HG02642 (cell line): ENCODE results near the gene KRTAP13-4.

ENCODE experiments used
- ATAC-seq: cut with Tn5 transposase; IDR thresholded peaks from one replicate; pipeline ENCODE4 v1.9.1; 2021; ENCODE audit warnings: mild to moderate bottlenecking; ENCODE audit not compliant: unreplicated experiment, poor library complexity

KRTAP13-4 gene, protein sequence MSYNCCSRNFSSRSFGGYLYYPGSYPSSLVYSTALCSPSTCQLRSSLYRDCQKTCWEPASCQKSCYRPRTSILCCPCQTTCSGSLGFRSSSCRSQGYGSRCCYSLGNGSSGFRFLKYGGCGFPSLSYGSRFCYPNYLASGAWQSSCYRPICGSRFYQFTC

GRCh38 chr21:30430170-30430655, at the start of gene KRTAP13-4:
TSS of gene KRTAP13-4 (plus strand) at chr21:30430220. CDS start at chr21:30430276, 56 bp downstream.
- no peak for ATAC-seq

DNA sequence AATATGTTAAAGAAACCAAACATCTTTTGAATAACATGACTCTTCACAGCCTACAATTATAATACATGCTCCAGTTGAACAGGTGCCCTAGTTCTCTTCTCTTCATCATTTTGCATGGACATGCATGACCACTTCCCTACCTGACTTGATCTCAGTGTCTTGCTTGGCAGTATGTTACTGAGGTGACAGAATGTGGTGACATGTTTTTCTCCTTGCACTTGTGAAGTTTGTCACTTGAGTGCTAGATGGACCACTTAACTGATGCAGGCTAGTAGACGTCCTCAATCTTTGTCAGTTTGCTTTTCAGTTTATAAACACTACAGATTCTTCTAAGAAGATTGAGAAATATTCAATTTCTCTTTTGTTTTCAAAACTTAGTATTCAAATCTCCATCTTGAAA, 47.8 kb upstream of the KRTAP13-4 start:
- ATAC-seq = no peak

- no peak for ATAC-seq
Measured at GRCh38 chr21:30391492-30392025, 38.5 kb upstream of the KRTAP13-4 start.

DNA sequence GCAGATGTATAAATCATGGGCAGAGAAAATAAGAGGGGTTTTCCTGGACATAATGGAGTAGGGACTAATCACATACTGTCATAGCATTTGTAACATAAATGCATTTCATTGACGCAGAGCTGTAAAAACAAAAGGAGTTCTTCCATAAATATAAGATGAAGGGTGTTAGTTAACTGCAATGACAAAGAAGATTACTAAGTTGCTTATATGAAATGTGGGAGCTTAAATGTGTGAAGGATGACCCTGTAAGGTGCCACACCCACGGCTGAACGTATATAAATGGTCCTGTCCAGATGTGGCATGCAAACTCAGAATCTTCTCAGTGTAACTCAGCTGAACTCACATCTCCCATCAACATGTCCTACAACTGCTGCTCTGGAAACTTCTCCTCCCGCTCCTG, 34.3 kb upstream of the KRTAP13-4 start, which contains the start of gene KRTAP13-1:
Gene KRTAP13-1, plus strand, starts transcription at position 301 of the 400 bp plus-strand sequence. Its CDS starts 56 bp downstream, at position 357.
- no peak for ATAC-seq

- ATAC-seq = no peak
Measured at GRCh38 chr21:30408782-30409494, 21.1 kb upstream of the KRTAP13-4 start.

DNA sequence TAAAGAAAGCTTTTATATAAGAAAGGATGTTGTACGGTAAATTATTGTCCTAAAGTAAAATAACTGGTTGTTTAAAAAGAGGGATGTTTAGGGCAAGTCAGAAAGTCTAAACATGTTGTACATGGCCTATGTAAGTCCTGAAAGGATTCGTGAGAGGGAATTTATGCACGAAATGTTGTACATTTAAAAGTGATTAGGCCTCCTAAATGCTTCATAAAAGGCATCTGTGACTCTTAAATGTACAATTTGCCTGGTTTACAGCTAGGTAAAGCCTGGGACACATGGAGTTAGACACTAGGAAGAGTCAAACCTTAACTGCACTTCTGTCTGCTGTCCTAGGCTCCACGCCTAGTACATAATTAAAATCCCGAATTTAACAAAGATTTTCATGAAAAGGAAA, 14.0 kb upstream of the KRTAP13-4 start:
- no peak for ATAC-seq

DNA sequence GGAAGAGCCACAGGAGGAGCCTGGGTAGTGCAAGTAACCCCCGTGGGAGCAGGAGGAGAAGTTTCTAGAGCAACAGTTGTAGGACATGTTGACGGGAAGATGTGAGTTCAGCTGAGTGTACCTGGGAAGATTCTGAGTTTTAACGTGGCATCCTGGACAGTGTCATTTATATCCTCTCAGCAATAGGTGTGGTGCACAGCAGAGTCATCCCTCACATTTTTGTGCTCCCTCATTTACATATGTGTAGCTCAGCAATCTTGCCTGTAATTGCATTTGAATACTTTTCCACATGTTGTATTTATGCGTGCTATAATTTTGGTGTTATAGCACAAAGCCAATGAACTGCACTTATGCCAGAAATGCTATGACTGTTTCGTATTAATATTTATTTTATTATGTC, 4.2 kb upstream of the KRTAP13-4 start, which contains the start of gene KRTAP13-3:
Gene KRTAP13-3, minus strand, starts transcription at position 101 of the 400 bp plus-strand sequence. Its CDS starts 14 bp downstream, at position 87.
- ATAC-seq = no peak

DNA sequence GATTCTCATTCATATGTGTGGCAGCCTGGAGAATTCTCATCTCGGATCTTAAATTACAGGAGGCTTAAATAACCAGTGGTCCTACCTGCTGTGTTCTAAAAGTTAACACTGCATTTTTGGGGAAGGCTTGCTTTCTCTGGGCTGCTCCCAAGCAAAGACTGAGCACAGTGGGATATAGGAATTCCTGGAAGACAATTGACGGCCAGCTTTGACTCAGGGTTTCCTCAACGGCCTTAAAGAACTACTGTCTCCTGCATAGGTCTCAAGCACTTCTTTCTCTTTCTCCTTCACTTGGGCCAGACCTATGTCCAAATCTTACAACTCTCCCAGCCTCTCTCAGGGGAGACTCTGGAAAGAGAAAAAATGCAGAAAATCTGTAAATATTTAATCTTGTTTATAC, 3.3 kb upstream of the KRTAP13-4 start:
- ATAC-seq = no peak

GRCh38 chr21:30434033-30434631, 4.1 kb downstream of the KRTAP13-4 start:
- ATAC-seq = peak; percentile 69

GRCh38 chr21:30437010-30437565, 7.1 kb downstream of the KRTAP13-4 start:
- no peak for ATAC-seq

DNA sequence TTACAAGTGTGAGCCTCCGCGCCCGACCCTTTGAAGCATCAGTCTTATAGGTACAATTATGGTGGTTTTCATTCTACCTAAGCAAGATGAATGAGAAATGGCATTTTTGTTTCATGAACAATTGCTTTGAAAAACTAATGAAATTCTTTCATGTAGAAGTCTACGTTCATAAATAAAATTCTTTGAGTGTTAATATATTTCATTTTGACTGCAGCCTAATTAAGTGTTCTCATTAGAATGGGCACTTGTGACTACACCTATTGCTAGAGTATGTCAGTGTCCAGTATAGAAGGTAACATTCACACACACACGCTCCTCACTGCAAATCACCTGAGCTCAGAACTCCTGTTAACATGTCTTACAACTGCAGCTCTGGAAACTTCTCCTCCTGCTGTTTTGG, 10.0 kb downstream of the KRTAP13-4 start, which contains the start of gene KRTAP15-1:
Gene KRTAP15-1, plus strand, starts transcription at position 301 of the 400 bp plus-strand sequence. Its CDS starts 53 bp downstream, at position 354.
- ATAC-seq = no peak

DNA sequence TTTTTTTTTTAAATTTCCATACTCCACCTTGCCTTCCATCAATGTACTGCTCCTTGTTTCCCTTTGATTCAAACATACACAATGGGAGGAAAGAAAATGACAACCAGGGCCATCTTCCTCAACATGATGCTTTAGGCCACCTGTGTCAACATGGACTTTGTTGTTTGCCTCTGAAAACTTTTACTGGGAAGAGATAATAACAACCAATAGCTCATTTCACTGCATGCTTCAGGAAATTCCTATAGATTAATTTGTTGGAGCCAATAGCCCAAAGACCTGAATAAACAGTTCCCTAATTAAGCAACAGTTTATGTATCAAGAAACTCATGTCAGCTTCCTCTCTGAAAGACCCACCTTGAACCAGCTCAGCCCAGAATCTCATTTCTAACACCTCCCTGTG, 13.2 kb downstream of the KRTAP13-4 start:
- no peak for ATAC-seq

GRCh38 chr21:30444204-30444603, 14.2 kb downstream of the KRTAP13-4 start:
- no peak for ATAC-seq

- ATAC-seq = no peak
Measured at GRCh38 chr21:30447056-30447455, 17.0 kb downstream of the KRTAP13-4 start.

GRCh38 chr21:30448514-30448913, 18.5 kb downstream of the KRTAP13-4 start:
- no peak for ATAC-seq

DNA sequence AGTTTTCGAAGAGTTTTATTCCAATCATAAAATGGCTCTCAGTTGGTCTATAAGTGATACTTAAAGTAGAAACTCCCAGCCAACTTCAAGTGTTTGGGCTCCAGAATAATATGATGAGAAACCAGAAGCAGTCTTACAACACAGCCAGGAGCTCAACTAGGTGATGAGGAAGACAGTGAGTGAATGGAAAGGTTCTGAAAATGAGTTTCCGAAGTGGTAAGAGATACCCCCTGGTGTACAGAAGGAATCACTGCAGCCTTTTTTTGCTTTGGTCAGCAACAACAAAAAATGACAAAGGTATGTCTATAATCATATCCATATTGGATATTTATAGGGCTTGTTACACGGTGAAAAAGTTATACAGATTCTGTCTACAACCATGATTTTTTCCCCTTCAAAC, 33.7 kb downstream of the KRTAP13-4 start:
- ATAC-seq = no peak

GRCh38 chr21:30468900-30469714, 39.1 kb downstream of the KRTAP13-4 start:
- no peak for ATAC-seq

DNA sequence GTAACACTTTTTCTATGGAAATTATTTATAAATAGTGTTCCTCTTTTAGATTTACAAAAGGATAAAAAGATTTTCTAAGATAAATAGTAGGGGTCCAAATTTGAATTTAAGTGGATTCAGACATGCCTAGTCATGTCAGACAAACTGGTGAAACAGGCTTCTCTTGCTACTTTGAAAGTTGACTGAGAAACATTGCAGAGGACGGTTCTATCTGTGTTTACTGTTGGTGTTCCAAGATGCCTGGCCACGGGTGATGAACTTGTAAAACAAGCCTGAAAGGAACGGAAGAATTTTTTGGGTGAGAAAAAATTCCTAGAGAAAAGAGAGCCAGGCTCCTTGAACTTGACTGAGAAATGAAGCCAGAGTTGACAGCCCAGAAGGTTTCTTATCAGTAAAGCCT, 48.0 kb downstream of the KRTAP13-4 start:
- ATAC-seq = no peak

DNA sequence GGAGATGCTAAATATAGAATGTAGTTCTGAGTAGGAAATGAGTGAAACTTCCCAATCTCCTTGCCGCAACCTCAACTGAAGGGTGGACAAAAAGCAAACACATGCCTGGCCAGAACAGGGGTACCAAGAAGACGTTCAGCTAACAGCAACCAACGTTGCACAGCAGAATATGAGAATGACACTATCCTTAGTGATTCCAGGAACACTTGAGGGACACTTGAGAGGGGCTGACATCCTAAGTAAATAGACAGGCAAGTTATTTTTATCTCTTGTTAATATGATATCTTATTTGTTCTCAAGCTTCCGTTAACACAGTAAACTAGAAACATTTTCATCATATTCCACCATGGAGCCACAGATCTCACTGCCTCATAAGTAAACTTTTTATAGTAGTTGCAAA, 49.2 kb downstream of the KRTAP13-4 start:
- ATAC-seq = no peak

DNA sequence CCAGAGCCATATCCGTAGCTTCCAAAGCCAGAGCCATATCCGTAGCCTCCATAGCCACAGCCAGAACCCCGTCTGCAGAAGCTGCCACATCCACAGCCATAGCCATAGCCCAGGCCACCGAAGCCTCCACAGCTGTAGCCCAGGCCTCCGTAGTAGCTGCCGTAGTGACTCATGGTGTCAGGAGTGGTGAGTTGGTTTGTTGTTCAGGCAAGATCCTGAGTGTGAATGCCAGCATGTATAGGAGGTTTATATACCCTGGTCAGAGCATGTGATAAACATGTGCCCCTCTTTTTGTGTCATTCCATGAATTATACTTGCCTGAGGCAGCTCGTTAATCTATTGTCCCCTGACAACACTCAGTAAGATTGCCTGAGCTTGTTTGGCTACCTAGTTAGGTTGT, 50.1 kb downstream of the KRTAP13-4 start, which contains the start of gene KRTAP19-1:
Gene KRTAP19-1, minus strand, starts transcription at position 223 of the 400 bp plus-strand sequence. Its CDS starts 50 bp downstream, at position 173.
- no peak for ATAC-seq
